Neural cell (in vitro differentiated cells): ENCODE measurements around the gene PSMD4. TPM values are rescaled to one million over a fixed set of nuclear protein-coding genes. Genes with fewer than 3 reads are reported as not detected.

Source experiments
- H2AFZ ChIP-seq: fragments of 200-600, 300-800 bp; sonication (generic), shearing (Covaris generic); 2 replicates; pipeline ENCODE4 v1.6.0; 2014; ENCODE audit warnings: low read depth, mild to moderate bottlenecking, antibody characterized with exemption, low read length, moderate library complexity
- H3F3A ChIP-seq: fragments of 200-600 bp; shearing (Covaris generic); 2 replicates; pipeline ENCODE4 v1.6.1; 2016; ENCODE audit warnings: mild to moderate bottlenecking, moderate library complexity, mixed read lengths, antibody characterized with exemption, low read length; ENCODE audit not compliant: insufficient read depth, poor library complexity, severe bottlenecking
- H3K27ac ChIP-seq: fragments of 200-600, 300-800 bp; sonication (generic), shearing (Covaris generic); 2 replicates; pipeline ENCODE4 v1.5.1; 2014; ENCODE audit warnings: mild to moderate bottlenecking, low read length, moderate library complexity
- H3K27me3 ChIP-seq: fragments of 300-800, 200-600 bp; sonication (generic), shearing (Covaris generic); 2 replicates; pipeline ENCODE4 v1.6.0; 2014; ENCODE audit warnings: mild to moderate bottlenecking, low read depth, low read length, moderate library complexity; ENCODE audit not compliant: insufficient read depth
- H3K36me3 ChIP-seq: fragments of 300-800, 200-600 bp; sonication (generic), shearing (Covaris generic); 2 replicates; pipeline ENCODE4 v1.5.1; 2014; ENCODE audit warnings: mild to moderate bottlenecking, antibody characterized with exemption, low read length, moderate library complexity; ENCODE audit not compliant: insufficient read depth
- H3K4me2 ChIP-seq: fragments of 300-800, 200-600 bp; sonication (generic), shearing (Covaris generic); 2 replicates; pipeline ENCODE4 v1.6.0; 2014; ENCODE audit warnings: mild to moderate bottlenecking, low read length
- H3K4me3 ChIP-seq: fragments of 300-800, 200-600 bp; sonication (generic), shearing (Covaris generic); 2 replicates; pipeline ENCODE4 v1.5.1; 2014; ENCODE audit warnings: mild to moderate bottlenecking, low read length, moderate library complexity
- H3K79me2 ChIP-seq: fragments of 200-600 bp; shearing (Covaris generic); replicated peaks from 2 replicates; pipeline ENCODE4 v1.6.0; 2014; ENCODE audit warnings: mild to moderate bottlenecking, low read length, moderate library complexity; ENCODE audit not compliant: insufficient read depth
- H3K9ac ChIP-seq: fragments of 300-800, 200-600 bp; sonication (generic), shearing (Covaris generic); 2 replicates; pipeline ENCODE4 v1.6.1; 2016; ENCODE audit warnings: mild to moderate bottlenecking, low read length, mixed read lengths
- H3K9me2 ChIP-seq: fragments of 200-600 bp; shearing (Covaris generic); 2 replicates; pipeline ENCODE4 v1.6.1; 2016; ENCODE audit warnings: mild to moderate bottlenecking, low read length, mixed read lengths; ENCODE audit not compliant: insufficient read depth
- H3K9me3 ChIP-seq: fragments of 200-600, 300-800 bp; sonication (generic), shearing (Covaris generic); 2 replicates; pipeline ENCODE4 v1.6.1; 2016; ENCODE audit warnings: mild to moderate bottlenecking, mixed run types, low read length, moderate library complexity, mixed read lengths
- H4K20me1 ChIP-seq: fragments of 200-600 bp; shearing (Covaris generic); 2 replicates; pipeline ENCODE4 v1.6.1; 2016; ENCODE audit warnings: mild to moderate bottlenecking, mixed run types; ENCODE audit not compliant: insufficient read depth
- CTCF ChIP-seq: fragments of 450-650 bp; IDR thresholded peaks from 2 replicates; pipeline ENCODE4 v1.5.1; 2014; ENCODE audit warnings: antibody characterized with exemption, mild to moderate bottlenecking, moderate library complexity; ENCODE audit not compliant: poor library complexity, severe bottlenecking
- EP300 ChIP-seq: fragments of 450-650 bp; conservative IDR thresholded peaks from 2 replicates; pipeline ENCODE4 v1.6.1; 2014; ENCODE audit warnings: antibody characterized with exemption, mild to moderate bottlenecking, moderate library complexity; ENCODE audit not compliant: poor library complexity, severe bottlenecking
- EZH2 ChIP-seq: fragments of 200-600, 300-800 bp; shearing (Covaris generic), sonication (generic); IDR thresholded peaks from 2 replicates; pipeline ENCODE4 v1.6.1; 2014; ENCODE audit warnings: antibody characterized with exemption, low read length, borderline replicate concordance, mild to moderate bottlenecking; ENCODE audit not compliant: insufficient read depth, poor library complexity, severe bottlenecking
- MXI1 ChIP-seq: fragments of 450-650 bp; conservative IDR thresholded peaks from 2 replicates; pipeline ENCODE4 v1.6.1; 2014; ENCODE audit warnings: antibody characterized with exemption, mild to moderate bottlenecking; ENCODE audit not compliant: poor library complexity, severe bottlenecking
- POLR2AphosphoS5 ChIP-seq: IDR thresholded peaks from 2 replicates; pipeline ENCODE4 v1.6.1; 2012
- RAD21 ChIP-seq: fragments of 450-650 bp; conservative IDR thresholded peaks from 2 replicates; pipeline ENCODE4 v1.6.1; 2014; ENCODE audit warnings: antibody characterized with exemption, mild to moderate bottlenecking, moderate library complexity
- REST ChIP-seq: IDR thresholded peaks from 2 replicates; pipeline ENCODE4 v1.6.1; 2012; ENCODE audit warnings: borderline replicate concordance
- SMC3 ChIP-seq: fragments of 450-650 bp; conservative IDR thresholded peaks from 2 replicates; pipeline ENCODE4 v1.6.1; 2014; ENCODE audit warnings: antibody characterized with exemption, mild to moderate bottlenecking, moderate library complexity; ENCODE audit not compliant: poor library complexity
- TAF1 ChIP-seq: IDR thresholded peaks from 2 replicates; pipeline ENCODE4 v1.6.1; 2012; ENCODE audit warnings: low read depth
- polyA plus RNA-seq: library from polyadenylated mRNA; depleted of rRNA; stranded (reverse); fragments of >200 nt; gene quantifications from 2 replicates; pipeline ENCODE4 v1.2.3, GENCODE V29; 2014

Gene PSMD4
- polyA plus RNA-seq, 1 donor from 2014 or later: 341 TPM

GRCh38 chr1:151222130-151222529 is 32.4 kb upstream of the PSMD4 start:
- no peaks in the 10 kb centered on the region for H4K20me1 ChIP-seq

GRCh38 chr1:151235235-151235634 is 19.3 kb upstream of the PSMD4 start:
- no peak overlapping the region for H3K27ac ChIP-seq

More at GRCh38 chr1:151222130-151222529, 32.4 kb upstream of the PSMD4 start:
- Histone ChIP-seq H3K4me2 (no peak overlapping the region), H3K9me3 (no peaks in the 10 kb centered on the region), H2AFZ (no peak overlapping the region), H3K36me3 (no peaks in the 10 kb centered on the region), H3K9me2 (no peaks in the 10 kb centered on the region), H3K9ac (no peak overlapping the region), H3K27me3 (no peaks in the 10 kb centered on the region), H3K27ac (no peak overlapping the region), H3K4me3 (no peak overlapping the region), H3F3A (no peaks in the 10 kb centered on the region), H3K79me2 (peaks cover 34% of the 10 kb centered on the region)
- no peak for TF ChIP-seq EZH2
- TF ChIP-seq EP300: no peak

More at GRCh38 chr1:151235235-151235634, 19.3 kb upstream of the PSMD4 start:
- Histone ChIP-seq H3K4me2 (no peak overlapping the region), H3K36me3 (no peaks in the 10 kb centered on the region), H3K9ac (no peak overlapping the region), H3K9me2 (no peaks in the 10 kb centered on the region), H3K4me3 (no peak overlapping the region), H3K27me3 (no peaks in the 10 kb centered on the region), H2AFZ (no peak overlapping the region), H3K9me3 (no peaks in the 10 kb centered on the region), H3K79me2 (no peaks in the 10 kb centered on the region), H3F3A (no peaks in the 10 kb centered on the region), H4K20me1 (no peaks in the 10 kb centered on the region)
- no peak for TF ChIP-seq REST
- no peak for TF ChIP-seq MXI1
- no peak for TF ChIP-seq EP300
- no peak for TF ChIP-seq TAF1
- no peak for TF ChIP-seq EZH2
- TF ChIP-seq SMC3: no peak
- no peak for TF ChIP-seq POLR2AphosphoS5
- no peak for TF ChIP-seq RAD21
- TF ChIP-seq CTCF: no peak
